Fibroblast of lung (primary cell): Measurements from ENCODE around the gene ZNRF1.

ENCODE experiments used
- CTCF ChIP-seq, 2 donors: IDR thresholded peaks in 1 of 2; conservative IDR thresholded peaks in 1 of 2; 1 replicate in 1 of 2; 2 replicates in 1 of 2; pipeline ENCODE4 v1.5.1; 2011 to 2012; ENCODE audit warnings: low read length in 2 of 2, control low read depth in 1 of 2, inconsistent platforms in 1 of 2, low read depth in 1 of 2, mild to moderate bottlenecking in 1 of 2
- EZH2 ChIP-seq: IDR thresholded peaks from 2 replicates; pipeline ENCODE4 v1.5.1; 2012; ENCODE audit warnings: low read length, control low read depth, mild to moderate bottlenecking; ENCODE audit errors: missing control alignments

DNA sequence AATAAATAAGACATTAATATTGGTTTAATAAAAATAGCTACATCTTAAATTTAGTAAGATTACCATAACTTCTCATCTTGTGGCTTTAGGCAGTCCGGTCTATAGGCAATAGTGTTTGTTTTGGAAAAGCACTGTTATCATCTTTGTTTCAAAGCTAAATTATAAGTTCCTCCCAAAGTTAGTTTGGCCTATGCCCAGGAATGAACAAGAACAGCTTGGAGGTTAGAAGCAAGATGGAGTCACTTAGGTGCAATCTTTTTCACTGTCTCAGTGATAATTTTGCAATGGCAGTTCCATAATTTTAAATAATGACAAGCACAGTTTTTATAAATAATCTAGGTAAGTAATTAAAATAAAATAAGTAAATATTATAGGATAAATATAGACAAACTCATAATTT, 123.8 kb downstream of the ZNRF1 start:
- no peak for TF ChIP-seq CTCF (conservative IDR thresholded peaks at IDR 0.05 in 1 of 2, IDR thresholded peaks at IDR 0.05 in 1 of 2; ENCODE audit: low read depth in 1 of 2, low read length in 2 of 2)
- TF ChIP-seq EZH2 = no peak
